Thyroid gland (tissue), 4 donors: ENCODE data around the gene CCDC197.

Experiments used
- CTCF ChIP-seq, 6 experiments: fragments of 200-600 bp in 3 of 6; fragments of 450-650 bp in 3 of 6; sonication (generic) in 3 of 6; IDR thresholded peaks; one replicate each; pipeline ENCODE4 v1.5.1; 2016 to 2019; ENCODE audit warnings: antibody characterized with exemption in 6 of 6, mild to moderate bottlenecking in 2 of 6, inconsistent platforms in 1 of 6, moderate library complexity in 1 of 6
- POLR2A ChIP-seq, 2 donors: fragments of 450-650 bp; IDR thresholded peaks; one replicate each; pipeline ENCODE4 v1.6.1; 2017; ENCODE audit warnings: antibody characterized with exemption in 2 of 2, mild to moderate bottlenecking in 2 of 2, moderate library complexity in 1 of 2

GRCh38 chr14:93964820-93965286 lies 32.2 kb upstream of the CCDC197 start:
- TF ChIP-seq CTCF (IDR thresholded peaks at IDR 0.05) = no peak
- TF ChIP-seq POLR2A (IDR thresholded peaks at IDR 0.05) = no peak
